ENCODE results near the gene TMEM44.

TMEM44 gene

GRCh38 chr3:194540274-194540905 lies 92.8 kb downstream of the TMEM44 start:
- H3K9me3 Mint-ChIP-seq = no peaks in the 10 kb centered on the region
- peaks cover 0 to 2% of the 10 kb centered on the region in 2 donors for H3K4me1 Mint-ChIP-seq (ENCODE audit: low read depth in 2 of 2)
- no peak for DNase-seq
- H3K36me3 Mint-ChIP-seq (ENCODE audit: insufficient read depth) = peaks cover 2% of the 10 kb centered on the region
- no peak overlapping the region for H3K27ac Mint-ChIP-seq
- H3K4me3 Mint-ChIP-seq = no peak overlapping the region
- ATAC-seq (replicated peaks) = no peak
- H3K27me3 Mint-ChIP-seq = peaks cover 5 to 7% of the 10 kb centered on the region in 2 donors

GRCh38 chr3:194539498-194539897 lies 93.7 kb downstream of the TMEM44 start:
- ATAC-seq (replicated peaks) = no peak
- H3K9me3 Mint-ChIP-seq = no peaks in the 10 kb centered on the region

GRCh38 chr3:194537732-194538247 lies 95.4 kb downstream of the TMEM44 start:
- ATAC-seq (replicated peaks) = no peak
- H3K4me3 Mint-ChIP-seq = no peak overlapping the region
- no peak for DNase-seq
- H3K27ac Mint-ChIP-seq = peak overlapping the region in 1 of 2 donors; percentile 59
- peaks cover 5 to 14% of the 10 kb centered on the region in 2 donors for H3K27me3 Mint-ChIP-seq
- H3K9me3 Mint-ChIP-seq = no peaks in the 10 kb centered on the region
- peaks cover 2% of the 10 kb centered on the region for H3K36me3 Mint-ChIP-seq (ENCODE audit: insufficient read depth)
- peaks cover 0 to 2% of the 10 kb centered on the region in 2 donors for H3K4me1 Mint-ChIP-seq (ENCODE audit: low read depth in 2 of 2)

More at GRCh38 chr3:194539498-194539897, 93.7 kb downstream of the TMEM44 start:
- no peak overlapping the region for H3K4me3 Mint-ChIP-seq
- no peak overlapping the region for H3K27ac Mint-ChIP-seq
- DNase-seq = no peak
- H3K36me3 Mint-ChIP-seq (ENCODE audit: insufficient read depth) = peaks cover 2% of the 10 kb centered on the region
- peaks cover 5 to 11% of the 10 kb centered on the region in 2 donors for H3K27me3 Mint-ChIP-seq
- H3K4me1 Mint-ChIP-seq (ENCODE audit: low read depth in 2 of 2) = peaks cover 0 to 2% of the 10 kb centered on the region in 2 donors
